GM10266 (cell line): Measurements from ENCODE around the gene TMEM243.
A peak's percentile ranks its signal among the peaks of the same experiment; 100 is the strongest.

Source experiments
- DNase-seq: peaks from one replicate; pipeline ENCODE4 v3.0.0; 2012; ENCODE audit errors: extremely low spot score
- TF ChIP-seq, protein P1 (sequence below): IDR thresholded peaks from 2 replicates; pipeline ENCODE4 v1.5.1; 2012; ENCODE audit warnings: mild to moderate bottlenecking, low read depth; ENCODE audit not compliant: control insufficient read depth, insufficient read depth; ENCODE audit errors: missing control alignments

TMEM243 gene

DNA sequence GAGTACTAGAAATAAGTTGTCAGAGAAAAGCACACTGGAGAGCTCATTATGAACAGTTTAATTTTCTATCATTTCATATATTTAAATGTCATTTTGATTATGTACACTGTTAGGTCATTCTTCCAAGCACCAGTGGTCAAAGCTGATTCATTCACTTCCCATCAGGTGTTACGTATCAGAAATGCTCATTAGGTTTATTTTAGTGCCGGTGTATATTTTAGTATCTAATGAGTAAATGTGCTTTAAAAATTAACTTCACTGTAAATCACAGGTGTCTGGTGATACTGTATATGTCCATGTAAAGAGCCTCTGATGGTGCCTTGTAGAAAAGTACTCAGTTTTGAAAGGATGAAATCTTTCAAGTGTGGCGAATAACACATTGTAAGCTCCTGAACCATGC lies 63.7 kb downstream of the TMEM243 start:
- TF ChIP-seq, protein P1, sequence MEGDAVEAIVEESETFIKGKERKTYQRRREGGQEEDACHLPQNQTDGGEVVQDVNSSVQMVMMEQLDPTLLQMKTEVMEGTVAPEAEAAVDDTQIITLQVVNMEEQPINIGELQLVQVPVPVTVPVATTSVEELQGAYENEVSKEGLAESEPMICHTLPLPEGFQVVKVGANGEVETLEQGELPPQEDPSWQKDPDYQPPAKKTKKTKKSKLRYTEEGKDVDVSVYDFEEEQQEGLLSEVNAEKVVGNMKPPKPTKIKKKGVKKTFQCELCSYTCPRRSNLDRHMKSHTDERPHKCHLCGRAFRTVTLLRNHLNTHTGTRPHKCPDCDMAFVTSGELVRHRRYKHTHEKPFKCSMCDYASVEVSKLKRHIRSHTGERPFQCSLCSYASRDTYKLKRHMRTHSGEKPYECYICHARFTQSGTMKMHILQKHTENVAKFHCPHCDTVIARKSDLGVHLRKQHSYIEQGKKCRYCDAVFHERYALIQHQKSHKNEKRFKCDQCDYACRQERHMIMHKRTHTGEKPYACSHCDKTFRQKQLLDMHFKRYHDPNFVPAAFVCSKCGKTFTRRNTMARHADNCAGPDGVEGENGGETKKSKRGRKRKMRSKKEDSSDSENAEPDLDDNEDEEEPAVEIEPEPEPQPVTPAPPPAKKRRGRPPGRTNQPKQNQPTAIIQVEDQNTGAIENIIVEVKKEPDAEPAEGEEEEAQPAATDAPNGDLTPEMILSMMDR: no peak
- no peak for DNase-seq

DNA sequence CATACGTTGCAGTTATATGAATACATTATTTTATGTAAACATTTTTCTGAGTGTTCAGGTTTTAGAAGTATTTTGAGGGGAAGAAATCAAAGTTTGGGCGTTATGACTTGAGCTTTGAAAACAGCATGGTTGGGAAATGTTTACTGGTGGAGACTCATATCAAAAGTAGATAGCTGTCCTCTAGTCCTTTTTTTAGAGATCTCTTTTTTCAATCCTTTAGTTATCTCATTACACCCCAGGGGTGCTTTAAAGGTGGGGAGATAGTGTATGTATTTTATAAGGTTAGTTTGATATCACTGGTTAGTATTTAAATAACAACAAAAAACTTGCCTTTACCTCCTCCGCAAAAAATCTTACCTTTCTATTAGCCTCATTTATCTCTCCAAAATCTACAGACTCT lies 65.0 kb downstream of the TMEM243 start:
- TF ChIP-seq, protein P1: no peak
- DNase-seq: no peak

DNA sequence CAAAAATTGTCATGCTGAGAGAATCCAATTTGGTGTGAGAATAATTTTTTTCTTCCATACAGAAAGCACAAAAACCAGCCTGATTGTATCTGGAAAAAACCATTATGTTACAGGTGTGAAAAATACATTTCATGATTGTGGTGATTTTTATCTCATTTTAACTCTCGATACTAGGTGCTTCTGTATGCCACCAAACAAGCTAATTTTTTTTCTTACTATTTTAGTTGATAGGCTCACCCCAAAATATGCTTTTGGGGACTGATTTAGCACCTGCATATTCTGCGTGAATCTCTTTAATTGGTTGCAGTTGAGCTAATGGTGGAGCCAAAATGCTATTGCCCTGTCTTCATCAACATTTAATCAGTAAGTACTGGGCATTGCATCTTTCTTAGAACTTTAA lies 65.4 kb downstream of the TMEM243 start:
- DNase-seq: no peak

DNA sequence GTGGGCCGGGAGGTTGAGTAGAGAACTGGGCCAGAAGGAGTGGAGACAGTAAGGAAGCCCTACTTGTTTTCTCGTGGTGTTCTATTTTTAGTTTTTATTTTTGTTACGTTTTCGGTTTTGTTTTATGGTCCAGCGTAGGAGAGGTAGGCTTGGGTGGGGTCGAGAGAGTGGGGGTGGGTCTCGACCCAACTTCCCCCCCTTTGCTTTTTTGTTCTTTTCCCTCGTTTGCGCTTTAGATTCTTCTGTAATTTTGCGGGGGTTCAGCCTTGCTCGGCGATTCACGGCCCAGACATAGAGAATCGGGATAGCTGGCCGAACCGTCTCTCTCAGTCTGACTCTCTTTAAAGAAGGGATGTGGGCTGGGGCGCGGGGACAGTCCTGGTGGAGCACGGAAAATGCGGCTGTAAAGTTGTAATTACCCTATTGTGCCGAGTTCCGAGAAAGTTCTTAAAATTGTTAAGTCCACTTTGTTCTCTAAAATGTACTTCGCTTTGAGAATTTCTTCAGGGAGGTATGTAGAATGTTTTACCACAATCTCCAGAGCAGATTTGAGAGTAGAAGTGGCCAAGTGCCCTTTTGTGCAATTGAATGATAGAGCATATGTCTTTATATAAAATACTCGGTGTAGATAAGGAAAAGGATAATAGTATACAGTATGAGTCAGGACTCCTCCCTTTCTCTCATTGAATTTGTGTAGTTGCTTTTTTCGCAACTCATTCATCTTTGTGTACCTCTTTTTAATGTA lies 66.5 kb downstream of the TMEM243 start:
- DNase-seq: peak; percentile 44

More for the DNA sequence above, 65.4 kb downstream of the TMEM243 start:
- TF ChIP-seq, protein P1: no peak

DNA sequence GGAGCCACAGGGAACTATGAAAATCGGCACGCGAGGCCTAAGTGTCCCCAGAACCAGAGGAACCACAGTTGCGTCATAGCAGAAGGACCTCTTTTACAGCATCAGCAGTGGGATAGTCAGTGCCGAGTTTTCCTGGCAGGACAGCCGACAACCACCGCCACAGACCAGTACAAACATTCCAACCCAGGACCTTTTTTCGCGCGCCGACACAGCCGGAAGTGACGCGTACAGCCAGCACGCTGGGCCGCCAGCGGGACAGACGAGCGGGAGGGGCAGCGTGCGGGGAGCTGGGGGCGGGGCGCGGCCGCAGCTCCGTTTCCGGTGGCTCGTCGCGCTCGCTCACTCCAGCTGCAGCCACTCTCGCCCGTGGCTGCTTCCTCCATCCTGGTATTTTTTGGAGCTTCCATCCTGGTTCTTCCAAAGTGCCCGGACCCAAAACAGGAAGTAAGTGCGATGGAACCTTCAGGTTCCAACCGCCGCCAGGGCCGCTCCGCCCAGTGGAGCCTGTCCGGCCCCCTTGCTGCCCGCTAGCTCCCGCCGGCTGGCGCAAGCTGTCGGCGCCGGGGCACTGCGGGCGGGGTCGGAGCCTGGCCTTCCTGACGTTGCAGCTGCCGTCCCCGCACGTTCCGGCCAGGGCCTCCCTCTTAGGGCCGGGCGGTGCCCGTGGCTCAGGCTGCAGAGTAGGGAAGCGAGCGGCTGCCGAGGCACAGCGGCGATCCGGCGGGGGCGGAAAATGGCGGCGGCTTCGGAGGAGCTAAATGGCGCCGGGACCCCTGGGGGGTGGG lies 67.2 kb downstream of the TMEM243 start, which contains the start of gene DMTF1:
Gene DMTF1 (plus strand): TSS at position 342 of the 785 bp plus-strand sequence. CDS start 12,489 bp downstream, outside the sequence.
- DNase-seq: peak; percentile 90
- TF ChIP-seq, protein P1: no peak

More for the DNA sequence above, 66.5 kb downstream of the TMEM243 start:
- TF ChIP-seq, protein P1: no peak

DNA sequence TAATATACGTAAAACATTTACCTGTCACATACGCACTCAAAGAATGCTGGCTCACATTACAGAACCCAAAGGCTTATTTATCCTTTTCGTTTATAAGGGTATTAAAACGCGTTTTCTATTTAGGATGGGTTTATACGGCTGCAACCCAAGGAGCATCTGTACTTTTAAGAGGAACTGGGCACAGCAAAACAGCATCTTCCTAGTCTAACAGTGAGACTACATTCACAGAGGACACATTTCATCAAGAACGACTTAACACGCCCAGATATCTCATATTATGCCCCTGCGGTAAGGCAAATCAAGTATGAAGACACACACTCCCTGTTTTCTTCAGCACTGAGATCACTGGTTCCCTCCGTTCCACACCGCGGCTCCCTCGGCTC lies 67.8 kb downstream of the TMEM243 start:
- DNase-seq: peak; percentile 36
- TF ChIP-seq, protein P1: no peak
